HepG2 (cell line): Measurements from ENCODE around the gene NOTUM. TPM values are rescaled to one million over a fixed set of nuclear protein-coding genes. Genes with fewer than 3 reads are reported as not detected.
A peak's percentile ranks its signal among the peaks of the same experiment; 100 is the strongest.

ENCODE experiments used
- DBP ChIP-seq: sonication (generic); formaldehyde crosslinking; IDR thresholded peaks from 2 replicates; pipeline ENCODE4 v1.4.0; 2020; ENCODE audit warnings: missing genetic modification reagents; ENCODE audit errors: not compliant biosample characterization
- ERF ChIP-seq: IDR thresholded peaks from 2 replicates; pipeline ENCODE4 v1.6.1; 2018; ENCODE audit warnings: missing biosample characterization, missing genetic modification reagents
- HNF4A ChIP-seq: sonication (generic); formaldehyde crosslinking; IDR thresholded peaks from 2 replicates; pipeline ENCODE4 v1.4.0; 2020; ENCODE audit warnings: missing genetic modification reagents
- HOMEZ ChIP-seq: IDR thresholded peaks from 2 replicates; pipeline ENCODE4 v1.6.1; 2016; ENCODE audit warnings: low read depth
- MAFF ChIP-seq: IDR thresholded peaks from 2 replicates; pipeline ENCODE4 v1.6.1; 2011; ENCODE audit warnings: low read depth, low read length, improper control_type of control experiment
- MEF2D ChIP-seq: sonication (generic); formaldehyde crosslinking; IDR thresholded peaks from 2 replicates; pipeline ENCODE4 v1.5.1; 2020; ENCODE audit warnings: mild to moderate bottlenecking, missing genetic modification reagents
- NCOA5 ChIP-seq: sonication (generic); formaldehyde crosslinking; IDR thresholded peaks from 2 replicates; pipeline ENCODE4 v1.4.0; 2020; ENCODE audit warnings: missing genetic modification reagents
- NKX3-1 ChIP-seq: sonication (generic); formaldehyde crosslinking; IDR thresholded peaks from 2 replicates; pipeline ENCODE4 v1.5.0; 2020; ENCODE audit warnings: missing genetic modification reagents
- REXO4 ChIP-seq: sonication (generic); formaldehyde crosslinking; IDR thresholded peaks from 2 replicates; pipeline ENCODE4 v1.8.0; 2022; ENCODE audit warnings: missing genetic modification reagents, mild to moderate bottlenecking, borderline replicate concordance
- TIGD3 ChIP-seq: sonication (generic); formaldehyde crosslinking; IDR thresholded peaks from 2 replicates; pipeline ENCODE4 v1.5.1; 2020; ENCODE audit warnings: mild to moderate bottlenecking, missing genetic modification reagents, borderline replicate concordance
- XRCC5 ChIP-seq: fragments of 200-400 bp; formaldehyde crosslinking; optimal IDR thresholded peaks from 2 replicates; pipeline ENCODE3; 2017; ENCODE audit warnings: mild to moderate bottlenecking, low read length
- ZNF17 ChIP-seq: sonication (generic); formaldehyde crosslinking; IDR thresholded peaks from 2 replicates; pipeline ENCODE4 v1.5.0; 2020; ENCODE audit warnings: mild to moderate bottlenecking, missing genetic modification reagents
- ZNF709 ChIP-seq: sonication (generic); formaldehyde crosslinking; IDR thresholded peaks from 2 replicates; pipeline ENCODE4 v1.5.0; 2020; ENCODE audit warnings: mild to moderate bottlenecking, missing genetic modification reagents
- ZNF850 ChIP-seq: sonication (generic); formaldehyde crosslinking; conservative IDR thresholded peaks from 2 replicates; pipeline ENCODE4 v1.9.0; 2021; ENCODE audit warnings: mild to moderate bottlenecking, missing genetic modification reagents
- ZNF883 ChIP-seq: sonication (generic); formaldehyde crosslinking; IDR thresholded peaks from 2 replicates; pipeline ENCODE4 v1.5.1; 2020; ENCODE audit warnings: mild to moderate bottlenecking, missing genetic modification reagents; ENCODE audit errors: not compliant biosample characterization
- ZNF891 ChIP-seq: sonication (generic); formaldehyde crosslinking; IDR thresholded peaks from 2 replicates; pipeline ENCODE4 v1.5.0; 2020; ENCODE audit warnings: mild to moderate bottlenecking, missing genetic modification reagents
- polyA plus RNA-seq, 8 experiments: library from polyadenylated mRNA; depleted of rRNA in 3 of 8; stranded (reverse) in 7 of 8; unstranded in 1 of 8; fragments of >200 nt; fragmentation: Illumina TruSeq in 4 of 8; extraction: Trizol in 4 of 8; gene quantifications; 2 replicates each; pipeline versions ENCODE4 v1.2.1 to v1.2.3, GENCODE V29; 2011 to 2016; ENCODE audit warnings: low read depth in 4 of 8, missing spikeins in 1 of 8, mixed read lengths in 1 of 8; ENCODE audit not compliant: insufficient read depth in 1 of 8
- total RNA-seq, 5 experiments: library from RNA; depleted of rRNA; stranded (reverse); fragments of >200 nt; fragmentation: Illumina TruSeq; extraction: Trizol; gene quantifications; 2 replicates each; pipeline ENCODE4 v1.2.3, GENCODE V29; 2016; ENCODE audit warnings: low read depth in 1 of 5
- TF ChIP-seq, protein P1 (sequence below): sonication (generic); formaldehyde crosslinking; IDR thresholded peaks from 2 replicates; pipeline ENCODE4 v1.4.0; 2020; ENCODE audit warnings: mild to moderate bottlenecking, missing genetic modification reagents
- TF ChIP-seq, protein P2 (sequence below): sonication (generic); formaldehyde crosslinking; IDR thresholded peaks from 2 replicates; pipeline ENCODE4 v1.8.0; 2022; ENCODE audit warnings: mild to moderate bottlenecking, missing genetic modification reagents
- TF ChIP-seq, protein P3 (sequence below): sonication (generic); formaldehyde crosslinking; IDR thresholded peaks from 2 replicates; pipeline ENCODE4 v1.4.0; 2020; ENCODE audit warnings: mild to moderate bottlenecking, missing genetic modification reagents

The NOTUM gene
- total and polyA plus RNA-seq, 2 of the 13 experiments (the other 11 are each of a cell fraction or from before 2014, with no cell fraction given), result 150 to 160 TPM

- peak; percentile 59 for TF ChIP-seq MEF2D
- no peak for TF ChIP-seq MAFF
- TF ChIP-seq, protein P1, sequence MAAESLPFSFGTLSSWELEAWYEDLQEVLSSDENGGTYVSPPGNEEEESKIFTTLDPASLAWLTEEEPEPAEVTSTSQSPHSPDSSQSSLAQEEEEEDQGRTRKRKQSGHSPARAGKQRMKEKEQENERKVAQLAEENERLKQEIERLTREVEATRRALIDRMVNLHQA (CRISPR knock-in tag), result no peak
- no peak for TF ChIP-seq NKX3-1 (CRISPR knock-in tag)
- TF ChIP-seq, protein P2, sequence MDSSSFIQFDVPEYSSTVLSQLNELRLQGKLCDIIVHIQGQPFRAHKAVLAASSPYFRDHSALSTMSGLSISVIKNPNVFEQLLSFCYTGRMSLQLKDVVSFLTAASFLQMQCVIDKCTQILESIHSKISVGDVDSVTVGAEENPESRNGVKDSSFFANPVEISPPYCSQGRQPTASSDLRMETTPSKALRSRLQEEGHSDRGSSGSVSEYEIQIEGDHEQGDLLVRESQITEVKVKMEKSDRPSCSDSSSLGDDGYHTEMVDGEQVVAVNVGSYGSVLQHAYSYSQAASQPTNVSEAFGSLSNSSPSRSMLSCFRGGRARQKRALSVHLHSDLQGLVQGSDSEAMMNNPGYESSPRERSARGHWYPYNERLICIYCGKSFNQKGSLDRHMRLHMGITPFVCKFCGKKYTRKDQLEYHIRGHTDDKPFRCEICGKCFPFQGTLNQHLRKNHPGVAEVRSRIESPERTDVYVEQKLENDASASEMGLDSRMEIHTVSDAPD (CRISPR knock-in tag), result peak; percentile 66
- TF ChIP-seq NCOA5 (CRISPR knock-in tag), result no peak
- 0 out of 2 replicates have a peak, but pooled peaks have one; percentile 54 for TF ChIP-seq REXO4
- no peak for TF ChIP-seq ZNF709 (CRISPR knock-in tag)
- TF ChIP-seq ZNF883, result no peak
- 0 out of 2 replicates have a peak, but pooled peaks have one; percentile 66 for TF ChIP-seq ZNF850 (CRISPR knock-in tag)
- TF ChIP-seq DBP, result no peak
- TF ChIP-seq ZNF17 (CRISPR knock-in tag), result peak; percentile 96
- TF ChIP-seq, protein P3, sequence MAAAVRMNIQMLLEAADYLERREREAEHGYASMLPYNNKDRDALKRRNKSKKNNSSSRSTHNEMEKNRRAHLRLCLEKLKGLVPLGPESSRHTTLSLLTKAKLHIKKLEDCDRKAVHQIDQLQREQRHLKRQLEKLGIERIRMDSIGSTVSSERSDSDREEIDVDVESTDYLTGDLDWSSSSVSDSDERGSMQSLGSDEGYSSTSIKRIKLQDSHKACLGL (CRISPR knock-in tag), result no peak; the same call in 1 of the 2 replicates
- peak; percentile 83; the same call in 1 of the 2 replicates for TF ChIP-seq TIGD3 (CRISPR knock-in tag)
- no peak for TF ChIP-seq HOMEZ (CRISPR knock-in tag)
- peak; percentile 82 for TF ChIP-seq HNF4A (CRISPR knock-in tag)
- peak; percentile 48 for TF ChIP-seq XRCC5
- TF ChIP-seq ERF (CRISPR knock-in tag), result peak; percentile 93
- peak; percentile 79 for TF ChIP-seq ZNF891 (CRISPR knock-in tag)
Observed at GRCh38 chr17:81966343-81967243, 5.6 kb upstream of the NOTUM start (continued).
